ENCODE results near the gene SLC3A2. TPM values are rescaled to one million over a fixed set of nuclear protein-coding genes. Genes with fewer than 3 reads are reported as not detected.
A peak's percentile ranks its signal among the peaks of the same experiment; 100 is the strongest.

Gene SLC3A2
- total and polyA plus RNA-seq, 2 of the 13 experiments (the other 11 are each of a cell fraction or from before 2014, with no cell fraction given): 213 to 226 TPM

DNA sequence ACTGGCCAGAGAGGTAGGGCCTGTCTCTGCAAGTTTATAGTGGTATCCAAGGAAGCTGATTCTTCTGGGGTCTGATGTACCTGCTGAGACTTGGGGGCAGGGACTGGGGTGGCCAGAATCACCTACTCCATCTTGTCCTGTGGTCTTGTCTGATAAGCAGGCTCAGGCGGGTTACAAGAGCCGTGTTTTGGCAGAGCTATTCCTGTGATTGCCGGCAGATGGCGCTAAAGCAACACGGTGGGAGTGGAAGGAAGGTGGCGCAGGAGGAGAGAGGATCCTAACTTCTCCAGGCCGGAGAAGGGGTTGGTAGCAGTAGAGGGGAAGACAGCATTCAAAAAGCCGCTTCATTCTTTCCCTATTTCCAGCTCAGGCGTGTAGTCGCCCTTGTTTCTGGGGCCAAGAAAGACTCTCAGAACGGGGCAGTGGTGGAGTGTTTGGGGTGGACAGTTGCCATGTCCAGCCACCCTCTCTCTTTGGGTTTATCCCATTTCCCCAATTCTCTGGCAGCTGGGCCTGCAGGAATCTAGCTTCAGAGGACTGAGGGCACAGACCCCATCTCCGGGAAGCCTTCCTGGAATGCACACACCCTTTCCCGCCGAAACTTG is 25.3 kb downstream of the SLC3A2 start (continued):
- TF ChIP-seq NFYB (CRISPR knock-in tag; IDR thresholded peaks at IDR 0.05): no peak
- TF ChIP-seq ZNF713 (CRISPR knock-in tag; IDR thresholded peaks at IDR 0.05): no peak
- no peak for TF ChIP-seq KMT2A (CRISPR knock-in tag; IDR thresholded peaks at IDR 0.05)
- TF ChIP-seq, protein P1, sequence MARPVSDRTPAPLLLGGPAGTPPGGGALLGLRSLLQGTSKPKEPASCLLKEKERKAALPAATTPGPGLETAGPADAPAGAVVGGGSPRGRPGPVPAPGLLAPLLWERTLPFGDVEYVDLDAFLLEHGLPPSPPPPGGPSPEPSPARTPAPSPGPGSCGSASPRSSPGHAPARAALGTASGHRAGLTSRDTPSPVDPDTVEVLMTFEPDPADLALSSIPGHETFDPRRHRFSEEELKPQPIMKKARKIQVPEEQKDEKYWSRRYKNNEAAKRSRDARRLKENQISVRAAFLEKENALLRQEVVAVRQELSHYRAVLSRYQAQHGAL (CRISPR knock-in tag; IDR thresholded peaks at IDR 0.05; ENCODE audit: not compliant biosample characterization): no peak
- peak; percentile 90 for TF ChIP-seq RAD21 (CRISPR knock-in tag; IDR thresholded peaks at IDR 0.05)
- TF ChIP-seq, protein P2, sequence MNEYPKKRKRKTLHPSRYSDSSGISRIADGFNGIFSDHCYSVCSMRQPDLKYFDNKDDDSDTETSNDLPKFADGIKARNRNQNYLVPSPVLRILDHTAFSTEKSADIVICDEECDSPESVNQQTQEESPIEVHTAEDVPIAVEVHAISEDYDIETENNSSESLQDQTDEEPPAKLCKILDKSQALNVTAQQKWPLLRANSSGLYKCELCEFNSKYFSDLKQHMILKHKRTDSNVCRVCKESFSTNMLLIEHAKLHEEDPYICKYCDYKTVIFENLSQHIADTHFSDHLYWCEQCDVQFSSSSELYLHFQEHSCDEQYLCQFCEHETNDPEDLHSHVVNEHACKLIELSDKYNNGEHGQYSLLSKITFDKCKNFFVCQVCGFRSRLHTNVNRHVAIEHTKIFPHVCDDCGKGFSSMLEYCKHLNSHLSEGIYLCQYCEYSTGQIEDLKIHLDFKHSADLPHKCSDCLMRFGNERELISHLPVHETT (CRISPR knock-in tag; conservative IDR thresholded peaks at IDR 0.05): no peak
- no peak for TF ChIP-seq ZNF816 (CRISPR knock-in tag; IDR thresholded peaks at IDR 0.05; ENCODE audit: borderline replicate concordance)
- TF ChIP-seq ZBTB3 (CRISPR knock-in tag; IDR thresholded peaks at IDR 0.05; ENCODE audit: borderline replicate concordance, low read depth): no peak
- TF ChIP-seq, protein P3, sequence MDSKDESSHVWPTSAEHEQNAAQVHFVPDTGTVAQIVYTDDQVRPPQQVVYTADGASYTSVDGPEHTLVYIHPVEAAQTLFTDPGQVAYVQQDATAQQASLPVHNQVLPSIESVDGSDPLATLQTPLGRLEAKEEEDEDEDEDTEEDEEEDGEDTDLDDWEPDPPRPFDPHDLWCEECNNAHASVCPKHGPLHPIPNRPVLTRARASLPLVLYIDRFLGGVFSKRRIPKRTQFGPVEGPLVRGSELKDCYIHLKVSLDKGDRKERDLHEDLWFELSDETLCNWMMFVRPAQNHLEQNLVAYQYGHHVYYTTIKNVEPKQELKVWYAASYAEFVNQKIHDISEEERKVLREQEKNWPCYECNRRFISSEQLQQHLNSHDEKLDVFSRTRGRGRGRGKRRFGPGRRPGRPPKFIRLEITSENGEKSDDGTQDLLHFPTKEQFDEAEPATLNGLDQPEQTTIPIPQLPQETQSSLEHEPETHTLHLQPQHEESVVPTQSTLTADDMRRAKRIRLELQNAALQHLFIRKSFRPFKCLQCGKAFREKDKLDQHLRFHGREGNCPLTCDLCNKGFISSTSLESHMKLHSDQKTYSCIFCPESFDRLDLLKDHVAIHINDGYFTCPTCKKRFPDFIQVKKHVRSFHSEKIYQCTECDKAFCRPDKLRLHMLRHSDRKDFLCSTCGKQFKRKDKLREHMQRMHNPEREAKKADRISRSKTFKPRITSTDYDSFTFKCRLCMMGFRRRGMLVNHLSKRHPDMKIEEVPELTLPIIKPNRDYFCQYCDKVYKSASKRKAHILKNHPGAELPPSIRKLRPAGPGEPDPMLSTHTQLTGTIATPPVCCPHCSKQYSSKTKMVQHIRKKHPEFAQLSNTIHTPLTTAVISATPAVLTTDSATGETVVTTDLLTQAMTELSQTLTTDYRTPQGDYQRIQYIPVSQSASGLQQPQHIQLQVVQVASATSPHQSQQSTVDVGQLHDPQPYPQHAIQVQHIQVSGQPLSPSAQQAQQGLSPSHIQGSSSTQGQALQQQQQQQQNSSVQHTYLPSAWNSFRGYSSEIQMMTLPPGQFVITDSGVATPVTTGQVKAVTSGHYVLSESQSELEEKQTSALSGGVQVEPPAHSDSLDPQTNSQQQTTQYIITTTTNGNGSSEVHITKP (CRISPR knock-in tag; IDR thresholded peaks at IDR 0.05; ENCODE audit: low read depth): no peak
- TF ChIP-seq ZBTB1 (CRISPR knock-in tag; IDR thresholded peaks at IDR 0.05; ENCODE audit: borderline replicate concordance): no peak
- TF ChIP-seq, protein P4, sequence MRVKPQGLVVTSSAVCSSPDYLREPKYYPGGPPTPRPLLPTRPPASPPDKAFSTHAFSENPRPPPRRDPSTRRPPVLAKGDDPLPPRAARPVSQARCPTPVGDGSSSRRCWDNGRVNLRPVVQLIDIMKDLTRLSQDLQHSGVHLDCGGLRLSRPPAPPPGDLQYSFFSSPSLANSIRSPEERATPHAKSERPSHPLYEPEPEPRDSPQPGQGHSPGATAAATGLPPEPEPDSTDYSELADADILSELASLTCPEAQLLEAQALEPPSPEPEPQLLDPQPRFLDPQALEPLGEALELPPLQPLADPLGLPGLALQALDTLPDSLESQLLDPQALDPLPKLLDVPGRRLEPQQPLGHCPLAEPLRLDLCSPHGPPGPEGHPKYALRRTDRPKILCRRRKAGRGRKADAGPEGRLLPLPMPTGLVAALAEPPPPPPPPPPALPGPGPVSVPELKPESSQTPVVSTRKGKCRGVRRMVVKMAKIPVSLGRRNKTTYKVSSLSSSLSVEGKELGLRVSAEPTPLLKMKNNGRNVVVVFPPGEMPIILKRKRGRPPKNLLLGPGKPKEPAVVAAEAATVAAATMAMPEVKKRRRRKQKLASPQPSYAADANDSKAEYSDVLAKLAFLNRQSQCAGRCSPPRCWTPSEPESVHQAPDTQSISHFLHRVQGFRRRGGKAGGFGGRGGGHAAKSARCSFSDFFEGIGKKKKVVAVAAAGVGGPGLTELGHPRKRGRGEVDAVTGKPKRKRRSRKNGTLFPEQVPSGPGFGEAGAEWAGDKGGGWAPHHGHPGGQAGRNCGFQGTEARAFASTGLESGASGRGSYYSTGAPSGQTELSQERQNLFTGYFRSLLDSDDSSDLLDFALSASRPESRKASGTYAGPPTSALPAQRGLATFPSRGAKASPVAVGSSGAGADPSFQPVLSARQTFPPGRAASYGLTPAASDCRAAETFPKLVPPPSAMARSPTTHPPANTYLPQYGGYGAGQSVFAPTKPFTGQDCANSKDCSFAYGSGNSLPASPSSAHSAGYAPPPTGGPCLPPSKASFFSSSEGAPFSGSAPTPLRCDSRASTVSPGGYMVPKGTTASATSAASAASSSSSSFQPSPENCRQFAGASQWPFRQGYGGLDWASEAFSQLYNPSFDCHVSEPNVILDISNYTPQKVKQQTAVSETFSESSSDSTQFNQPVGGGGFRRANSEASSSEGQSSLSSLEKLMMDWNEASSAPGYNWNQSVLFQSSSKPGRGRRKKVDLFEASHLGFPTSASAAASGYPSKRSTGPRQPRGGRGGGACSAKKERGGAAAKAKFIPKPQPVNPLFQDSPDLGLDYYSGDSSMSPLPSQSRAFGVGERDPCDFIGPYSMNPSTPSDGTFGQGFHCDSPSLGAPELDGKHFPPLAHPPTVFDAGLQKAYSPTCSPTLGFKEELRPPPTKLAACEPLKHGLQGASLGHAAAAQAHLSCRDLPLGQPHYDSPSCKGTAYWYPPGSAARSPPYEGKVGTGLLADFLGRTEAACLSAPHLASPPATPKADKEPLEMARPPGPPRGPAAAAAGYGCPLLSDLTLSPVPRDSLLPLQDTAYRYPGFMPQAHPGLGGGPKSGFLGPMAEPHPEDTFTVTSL (CRISPR knock-in tag; IDR thresholded peaks at IDR 0.05; ENCODE audit: borderline replicate concordance): no peak
- TF ChIP-seq HOXA9 (CRISPR knock-in tag; IDR thresholded peaks at IDR 0.05; ENCODE audit: borderline replicate concordance): no peak
- TF ChIP-seq, protein P5, sequence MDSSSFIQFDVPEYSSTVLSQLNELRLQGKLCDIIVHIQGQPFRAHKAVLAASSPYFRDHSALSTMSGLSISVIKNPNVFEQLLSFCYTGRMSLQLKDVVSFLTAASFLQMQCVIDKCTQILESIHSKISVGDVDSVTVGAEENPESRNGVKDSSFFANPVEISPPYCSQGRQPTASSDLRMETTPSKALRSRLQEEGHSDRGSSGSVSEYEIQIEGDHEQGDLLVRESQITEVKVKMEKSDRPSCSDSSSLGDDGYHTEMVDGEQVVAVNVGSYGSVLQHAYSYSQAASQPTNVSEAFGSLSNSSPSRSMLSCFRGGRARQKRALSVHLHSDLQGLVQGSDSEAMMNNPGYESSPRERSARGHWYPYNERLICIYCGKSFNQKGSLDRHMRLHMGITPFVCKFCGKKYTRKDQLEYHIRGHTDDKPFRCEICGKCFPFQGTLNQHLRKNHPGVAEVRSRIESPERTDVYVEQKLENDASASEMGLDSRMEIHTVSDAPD (CRISPR knock-in tag; IDR thresholded peaks at IDR 0.05): no peak
- TF ChIP-seq BRD4 (CRISPR knock-in tag; IDR thresholded peaks at IDR 0.05): no peak
- no peak for TF ChIP-seq ZFP82 (CRISPR knock-in tag; IDR thresholded peaks at IDR 0.05; ENCODE audit: borderline replicate concordance)
- TF ChIP-seq FOXA3 (CRISPR knock-in tag; IDR thresholded peaks at IDR 0.05): peak; percentile 11; the same call in 1 of the 2 replicates
